Lower lobe of right lung (tissue), 2 donors: ENCODE measurements around the gene DNAH11. TPM values are rescaled to one million over a fixed set of nuclear protein-coding genes. Genes with fewer than 3 reads are reported as not detected.
A peak's percentile ranks its signal among the peaks of the same experiment; 100 is the strongest.

Source experiments
- ATAC-seq, 2 donors: fragments of 200-7000 bp; cut with Tn5 transposase; one replicate each; pipeline ENCODE4 v1.9.1; 2020 to 2022; ENCODE audit warnings: mild to moderate bottlenecking in 2 of 2, moderate library complexity in 2 of 2
- DNase-seq: peaks from one replicate; pipeline ENCODE4 v3.0.0-alpha.2; 2020
- H3K27ac ChIP-seq: fragments of 200-600 bp; one replicate; pipeline ENCODE4 v1.8.0; 2022
- H3K27me3 ChIP-seq: fragments of 200-600 bp; one replicate; pipeline ENCODE4 v1.8.0; 2022; ENCODE audit warnings: low read depth
- H3K36me3 ChIP-seq: fragments of 200-600 bp; one replicate; pipeline ENCODE4 v1.8.0; 2022; ENCODE audit warnings: mild to moderate bottlenecking
- H3K4me1 ChIP-seq: fragments of 200-600 bp; one replicate; pipeline ENCODE4 v1.8.0; 2022
- H3K4me3 ChIP-seq: fragments of 200-600 bp; one replicate; pipeline ENCODE4 v1.8.0; 2022; ENCODE audit warnings: mild to moderate bottlenecking
- H3K9me3 ChIP-seq: fragments of 200-600 bp; one replicate; pipeline ENCODE4 v1.8.0; 2022
- intact Hi-C: fragments of 100-400 bp; cut with DNase I; formaldehyde crosslinking; loops from one replicate; pipeline ENCODE4 v1.11.0; 2022
- total RNA-seq: library from RNA; stranded (reverse); fragmentation: NEBNext Ultra II Directional; extraction: Animal tissue kit (Norgen Biotek cat#: 25700); gene quantifications from one replicate; pipeline ENCODE4 v1.2.1, GENCODE V29; 2021
- TF ChIP-seq, protein P1 (sequence below): fragments of 200-600 bp; IDR thresholded peaks from one replicate; pipeline ENCODE4 v1.8.0; 2022; ENCODE audit warnings: antibody characterized with exemption, mild to moderate bottlenecking
- donor health status: DM: no; HTN: yes; CAD: no; lungs with severe emphysema.

The DNAH11 gene
- total RNA-seq, 1 donor from 2014 or later, result 8.9 TPM

DNA sequence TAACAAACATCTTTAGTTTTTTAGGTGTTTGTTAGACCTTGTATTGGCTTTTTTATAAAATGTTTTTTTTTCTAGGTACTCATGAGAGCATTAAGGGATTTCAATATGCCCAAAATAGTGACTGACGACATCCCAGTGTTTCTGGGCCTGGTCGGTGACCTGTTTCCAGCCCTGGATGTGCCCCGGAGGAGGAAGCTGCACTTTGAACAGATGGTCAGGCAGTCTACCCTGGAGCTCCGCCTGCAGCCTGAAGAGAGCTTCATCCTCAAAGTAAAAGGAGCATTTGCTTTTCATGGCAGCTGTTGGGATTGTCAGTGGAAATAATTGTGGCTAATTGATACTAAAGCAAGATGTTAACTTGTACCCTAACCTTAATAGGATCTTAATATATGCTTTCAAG lies 161.5 kb downstream of the DNAH11 start:
- Histone ChIP-seq H3K4me1 (no peaks in the 10 kb centered on the region), H3K27me3 (no peaks in the 10 kb centered on the region), H3K4me3 (no peak overlapping the region), H3K36me3 (no peaks in the 10 kb centered on the region), H3K9me3 (no peaks in the 10 kb centered on the region), H3K27ac (no peak overlapping the region)
- TF ChIP-seq, protein P1, sequence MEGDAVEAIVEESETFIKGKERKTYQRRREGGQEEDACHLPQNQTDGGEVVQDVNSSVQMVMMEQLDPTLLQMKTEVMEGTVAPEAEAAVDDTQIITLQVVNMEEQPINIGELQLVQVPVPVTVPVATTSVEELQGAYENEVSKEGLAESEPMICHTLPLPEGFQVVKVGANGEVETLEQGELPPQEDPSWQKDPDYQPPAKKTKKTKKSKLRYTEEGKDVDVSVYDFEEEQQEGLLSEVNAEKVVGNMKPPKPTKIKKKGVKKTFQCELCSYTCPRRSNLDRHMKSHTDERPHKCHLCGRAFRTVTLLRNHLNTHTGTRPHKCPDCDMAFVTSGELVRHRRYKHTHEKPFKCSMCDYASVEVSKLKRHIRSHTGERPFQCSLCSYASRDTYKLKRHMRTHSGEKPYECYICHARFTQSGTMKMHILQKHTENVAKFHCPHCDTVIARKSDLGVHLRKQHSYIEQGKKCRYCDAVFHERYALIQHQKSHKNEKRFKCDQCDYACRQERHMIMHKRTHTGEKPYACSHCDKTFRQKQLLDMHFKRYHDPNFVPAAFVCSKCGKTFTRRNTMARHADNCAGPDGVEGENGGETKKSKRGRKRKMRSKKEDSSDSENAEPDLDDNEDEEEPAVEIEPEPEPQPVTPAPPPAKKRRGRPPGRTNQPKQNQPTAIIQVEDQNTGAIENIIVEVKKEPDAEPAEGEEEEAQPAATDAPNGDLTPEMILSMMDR, result no peak
- ATAC-seq (no peak), DNase-seq (no peak)
- intact Hi-C loops, result no loop called here

DNA sequence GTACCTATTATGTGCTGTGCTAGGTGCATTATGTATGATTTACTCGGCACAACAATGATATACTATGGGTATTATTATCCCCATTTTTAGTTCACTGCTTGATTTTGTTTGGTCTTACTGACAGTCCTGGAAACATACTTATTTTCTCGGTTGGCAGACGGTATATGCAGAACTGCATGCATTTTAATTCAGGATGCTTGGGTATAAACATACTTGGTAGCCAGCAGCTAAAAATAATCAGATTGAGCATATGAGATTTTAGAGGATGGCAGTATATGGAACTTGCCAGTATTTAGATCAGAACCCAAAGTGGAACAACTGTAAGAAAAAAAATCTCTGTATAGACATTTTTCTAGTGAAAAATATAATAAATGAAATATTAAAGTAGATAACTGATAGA lies 163.3 kb downstream of the DNAH11 start:
- H3K4me3 ChIP-seq, result no peak overlapping the region
- ATAC-seq (no peak), DNase-seq (no peak)
- H3K27me3 ChIP-seq, result no peaks in the 10 kb centered on the region
- no peaks in the 10 kb centered on the region for H3K4me1 ChIP-seq
- no peak overlapping the region for H3K27ac ChIP-seq
- TF ChIP-seq, protein P1, result no peak
- no peaks in the 10 kb centered on the region for H3K9me3 ChIP-seq
- no peaks in the 10 kb centered on the region for H3K36me3 ChIP-seq
- intact Hi-C loops, result no loop called here

DNA sequence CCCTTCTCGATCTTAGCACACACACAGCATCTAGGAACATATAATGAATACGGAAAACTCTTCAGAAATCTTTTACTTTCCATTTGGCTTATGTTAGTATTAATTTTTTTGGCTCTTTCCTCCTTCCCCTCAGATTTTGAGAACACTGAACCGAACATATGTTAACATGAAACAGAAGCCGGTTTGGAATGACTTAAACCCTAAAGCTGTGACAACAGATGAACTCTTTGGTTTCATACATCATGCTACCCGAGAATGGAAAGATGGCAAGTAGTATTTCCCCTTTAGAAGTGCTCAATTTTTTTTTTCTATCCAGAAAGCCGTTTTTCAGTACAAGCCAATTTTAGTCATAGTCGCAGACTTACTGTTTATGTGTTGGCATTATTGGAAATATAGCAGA lies 164.7 kb downstream of the DNAH11 start:
- Histone ChIP-seq H3K4me1 (no peaks in the 10 kb centered on the region), H3K27ac (no peak overlapping the region), H3K9me3 (no peaks in the 10 kb centered on the region), H3K36me3 (no peaks in the 10 kb centered on the region), H3K27me3 (no peaks in the 10 kb centered on the region), H3K4me3 (no peak overlapping the region)
- ATAC-seq (no peak), DNase-seq (no peak)
- TF ChIP-seq, protein P1, result no peak
- intact Hi-C loops, result no loop called here

DNA sequence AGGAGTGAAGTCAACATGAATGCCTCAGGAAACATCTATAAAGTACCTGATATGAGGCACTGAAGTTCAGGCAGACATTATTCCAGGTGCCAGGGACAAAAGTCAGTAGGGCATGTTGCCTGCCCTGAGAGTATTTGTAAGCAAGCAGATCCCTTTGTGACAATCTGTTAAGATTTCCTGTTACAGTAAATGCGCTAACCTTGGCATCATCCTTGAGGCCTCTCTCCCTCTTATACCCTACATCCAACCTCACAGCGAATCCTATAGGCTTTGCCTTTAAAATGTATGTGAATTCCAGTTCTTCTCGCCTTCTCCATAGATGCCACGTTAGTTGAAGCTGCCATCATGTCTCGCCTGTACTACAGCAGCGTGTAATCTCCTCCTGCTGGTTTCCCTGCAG lies 165.3 kb downstream of the DNAH11 start:
- intact Hi-C loops, result no loop called here
- ATAC-seq, result no peak
- H3K4me1 ChIP-seq, result no peaks in the 10 kb centered on the region
- TF ChIP-seq, protein P1, result no peak
- H3K4me3 ChIP-seq, result no peak overlapping the region
- H3K27me3 ChIP-seq, result no peaks in the 10 kb centered on the region
- no peaks in the 10 kb centered on the region for H3K9me3 ChIP-seq
- no peak for DNase-seq
- H3K27ac ChIP-seq, result no peak overlapping the region
- no peaks in the 10 kb centered on the region for H3K36me3 ChIP-seq

DNA sequence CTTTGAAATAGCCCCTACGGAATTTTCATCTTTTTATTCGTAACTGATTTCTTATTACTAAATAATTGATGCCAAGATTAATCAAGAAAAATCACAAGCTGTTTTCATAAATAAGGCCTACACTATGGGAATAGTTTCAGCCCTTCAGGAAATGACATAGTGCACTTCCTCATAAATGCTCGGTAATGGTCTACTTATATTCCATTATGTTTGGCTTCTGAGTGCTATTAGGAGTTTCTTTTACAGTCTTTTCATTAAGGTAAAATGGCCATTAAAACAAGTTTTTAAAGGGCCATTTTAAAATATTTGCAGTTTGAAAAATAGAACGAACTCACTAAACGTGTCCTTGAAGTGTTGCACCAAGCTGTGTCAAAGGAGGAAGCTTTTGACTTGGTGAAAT lies 174.5 kb downstream of the DNAH11 start:
- ATAC-seq, result no peak
- no peaks in the 10 kb centered on the region for H3K9me3 ChIP-seq
- no peak for DNase-seq
- no peak overlapping the region for H3K4me3 ChIP-seq
- H3K36me3 ChIP-seq, result no peaks in the 10 kb centered on the region
- H3K4me1 ChIP-seq, result no peaks in the 10 kb centered on the region
- H3K27me3 ChIP-seq, result no peaks in the 10 kb centered on the region
- intact Hi-C loops, result no loop called here
- TF ChIP-seq, protein P1, result no peak
- no peak overlapping the region for H3K27ac ChIP-seq

DNA sequence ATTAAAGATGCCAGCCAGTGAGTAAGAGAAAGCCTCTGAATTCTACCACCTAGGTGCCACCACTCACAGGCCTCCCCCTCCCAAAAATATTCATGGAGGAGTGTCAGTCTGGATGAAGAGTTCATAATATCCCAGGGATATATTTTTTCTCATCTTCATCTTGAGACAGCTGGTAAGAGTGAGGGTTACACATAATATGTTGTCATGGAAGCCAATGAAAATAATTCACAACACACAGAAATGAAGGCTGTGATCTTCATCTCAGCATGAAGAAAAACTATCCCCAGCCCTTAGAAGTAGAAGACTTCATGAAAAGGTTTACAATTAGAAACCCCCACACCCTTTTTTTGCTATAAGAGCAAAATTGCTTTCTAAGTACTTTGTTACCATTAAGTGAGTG lies 175.6 kb downstream of the DNAH11 start:
- H3K27me3 ChIP-seq, result no peaks in the 10 kb centered on the region
- DNase-seq (no peak), ATAC-seq (peak in 1 of 2 donors; percentile 18)
- intact Hi-C loops, result no loop called here
- no peaks in the 10 kb centered on the region for H3K9me3 ChIP-seq
- H3K4me3 ChIP-seq, result no peak overlapping the region
- no peaks in the 10 kb centered on the region for H3K4me1 ChIP-seq
- TF ChIP-seq, protein P1, result no peak
- H3K36me3 ChIP-seq, result no peaks in the 10 kb centered on the region
- no peak overlapping the region for H3K27ac ChIP-seq
